ENCODE measurements around the gene EIF5AL1. TPM values are rescaled to one million over a fixed set of nuclear protein-coding genes. Genes with fewer than 3 reads are reported as not detected.

Gene EIF5AL1
- total and polyA plus RNA-seq, 2 experiments from 2014 or later, result 2.0 to 20.4 TPM

DNA sequence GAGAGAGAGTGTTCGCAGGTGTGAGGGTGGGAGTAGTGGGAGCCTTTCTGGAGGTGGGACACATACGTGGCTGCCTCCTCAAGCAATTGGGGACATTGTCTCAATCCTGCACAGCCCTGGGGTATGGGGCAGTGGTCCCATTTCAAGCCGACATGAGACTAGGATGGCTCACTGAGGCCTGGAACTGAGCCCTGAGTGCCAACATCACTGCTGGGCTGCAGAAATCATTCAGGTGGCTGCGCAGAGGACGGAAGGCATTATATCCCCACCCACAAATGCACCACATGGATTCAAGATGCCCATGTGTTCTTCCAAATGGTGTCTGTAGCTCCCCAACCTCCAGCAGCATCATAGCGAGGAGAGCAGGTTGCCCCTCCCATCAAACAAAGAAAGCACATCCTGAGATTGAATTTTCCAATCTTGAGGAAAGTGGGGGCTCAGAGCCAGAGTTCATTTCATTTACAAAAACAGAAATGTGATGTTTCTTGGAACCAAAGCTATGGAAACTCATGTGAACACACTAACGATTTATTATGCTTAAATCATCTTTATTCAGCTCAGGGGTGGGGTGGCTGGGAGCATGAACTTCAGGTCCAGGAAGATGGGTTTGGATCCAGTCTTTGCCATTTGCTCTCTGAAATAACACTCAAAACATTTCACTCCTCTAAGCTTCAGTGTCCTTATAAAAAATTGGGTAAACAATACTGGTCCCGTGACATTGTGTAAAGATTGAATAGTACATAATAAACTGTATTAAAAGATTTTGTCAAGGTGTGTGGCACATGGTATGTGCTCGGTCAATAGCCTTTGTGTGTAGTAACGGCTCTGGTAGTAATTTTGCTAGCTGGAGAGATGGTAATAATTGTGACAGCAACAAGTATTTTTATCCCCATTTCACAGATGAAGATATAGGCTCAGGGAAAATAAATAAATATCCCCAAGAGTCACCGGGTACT is 43.3 kb downstream of the EIF5AL1 start:
- H3K4me1 Mint-ChIP-seq, result no peaks in the 10 kb centered on the region
- H3K4me3 Mint-ChIP-seq, result no peak overlapping the region
- Histone ChIP-seq H2AFZ (no peak overlapping the region), H3K4me1 (ENCODE audit: insufficient read depth) (no peaks in the 10 kb centered on the region), H3K79me2 (replicated peaks; ENCODE audit: insufficient read depth) (no peaks in the 10 kb centered on the region), H3K4me3 (no peak overlapping the region), H3K27me3 (ENCODE audit: insufficient read depth) (no peaks in the 10 kb centered on the region), H3K36me3 (ENCODE audit: insufficient read depth) (no peaks in the 10 kb centered on the region), H3F3A (replicated peaks; ENCODE audit: low read depth) (no peaks in the 10 kb centered on the region), H3K4me2 (no peak overlapping the region), H3K27ac (ENCODE audit: low read depth) (no peak overlapping the region), H4K20me1 (replicated peaks; ENCODE audit: insufficient read depth) (no peaks in the 10 kb centered on the region), H3K9me2 (ENCODE audit: insufficient read depth) (no peaks in the 10 kb centered on the region)
- TF ChIP-seq CREB1 (CRISPR knock-in tag; IDR thresholded peaks at IDR 0.05; ENCODE audit: low read depth), result no peak
- TF ChIP-seq STAT1 (IDR thresholded peaks at IDR 0.05; ENCODE audit: unreplicated experiment), result no peak
- no peak for TF ChIP-seq JUNB (IDR thresholded peaks at IDR 0.05; ENCODE audit: unreplicated experiment)
- TF ChIP-seq, protein P1, sequence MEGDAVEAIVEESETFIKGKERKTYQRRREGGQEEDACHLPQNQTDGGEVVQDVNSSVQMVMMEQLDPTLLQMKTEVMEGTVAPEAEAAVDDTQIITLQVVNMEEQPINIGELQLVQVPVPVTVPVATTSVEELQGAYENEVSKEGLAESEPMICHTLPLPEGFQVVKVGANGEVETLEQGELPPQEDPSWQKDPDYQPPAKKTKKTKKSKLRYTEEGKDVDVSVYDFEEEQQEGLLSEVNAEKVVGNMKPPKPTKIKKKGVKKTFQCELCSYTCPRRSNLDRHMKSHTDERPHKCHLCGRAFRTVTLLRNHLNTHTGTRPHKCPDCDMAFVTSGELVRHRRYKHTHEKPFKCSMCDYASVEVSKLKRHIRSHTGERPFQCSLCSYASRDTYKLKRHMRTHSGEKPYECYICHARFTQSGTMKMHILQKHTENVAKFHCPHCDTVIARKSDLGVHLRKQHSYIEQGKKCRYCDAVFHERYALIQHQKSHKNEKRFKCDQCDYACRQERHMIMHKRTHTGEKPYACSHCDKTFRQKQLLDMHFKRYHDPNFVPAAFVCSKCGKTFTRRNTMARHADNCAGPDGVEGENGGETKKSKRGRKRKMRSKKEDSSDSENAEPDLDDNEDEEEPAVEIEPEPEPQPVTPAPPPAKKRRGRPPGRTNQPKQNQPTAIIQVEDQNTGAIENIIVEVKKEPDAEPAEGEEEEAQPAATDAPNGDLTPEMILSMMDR (conservative IDR thresholded peaks at IDR 0.05; ENCODE audit: low read depth in 2 of 2), result no peak
- no peak for TF ChIP-seq POLR2AphosphoS5 (IDR thresholded peaks at IDR 0.05; ENCODE audit: low read depth)
- TF ChIP-seq, protein P2, sequence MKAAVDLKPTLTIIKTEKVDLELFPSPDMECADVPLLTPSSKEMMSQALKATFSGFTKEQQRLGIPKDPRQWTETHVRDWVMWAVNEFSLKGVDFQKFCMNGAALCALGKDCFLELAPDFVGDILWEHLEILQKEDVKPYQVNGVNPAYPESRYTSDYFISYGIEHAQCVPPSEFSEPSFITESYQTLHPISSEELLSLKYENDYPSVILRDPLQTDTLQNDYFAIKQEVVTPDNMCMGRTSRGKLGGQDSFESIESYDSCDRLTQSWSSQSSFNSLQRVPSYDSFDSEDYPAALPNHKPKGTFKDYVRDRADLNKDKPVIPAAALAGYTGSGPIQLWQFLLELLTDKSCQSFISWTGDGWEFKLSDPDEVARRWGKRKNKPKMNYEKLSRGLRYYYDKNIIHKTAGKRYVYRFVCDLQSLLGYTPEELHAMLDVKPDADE (IDR thresholded peaks at IDR 0.05), result no peak
- TF ChIP-seq EZH2 (IDR thresholded peaks at IDR 0.05; ENCODE audit: low read depth, unreplicated experiment), result no peak
- TF ChIP-seq, protein P3, sequence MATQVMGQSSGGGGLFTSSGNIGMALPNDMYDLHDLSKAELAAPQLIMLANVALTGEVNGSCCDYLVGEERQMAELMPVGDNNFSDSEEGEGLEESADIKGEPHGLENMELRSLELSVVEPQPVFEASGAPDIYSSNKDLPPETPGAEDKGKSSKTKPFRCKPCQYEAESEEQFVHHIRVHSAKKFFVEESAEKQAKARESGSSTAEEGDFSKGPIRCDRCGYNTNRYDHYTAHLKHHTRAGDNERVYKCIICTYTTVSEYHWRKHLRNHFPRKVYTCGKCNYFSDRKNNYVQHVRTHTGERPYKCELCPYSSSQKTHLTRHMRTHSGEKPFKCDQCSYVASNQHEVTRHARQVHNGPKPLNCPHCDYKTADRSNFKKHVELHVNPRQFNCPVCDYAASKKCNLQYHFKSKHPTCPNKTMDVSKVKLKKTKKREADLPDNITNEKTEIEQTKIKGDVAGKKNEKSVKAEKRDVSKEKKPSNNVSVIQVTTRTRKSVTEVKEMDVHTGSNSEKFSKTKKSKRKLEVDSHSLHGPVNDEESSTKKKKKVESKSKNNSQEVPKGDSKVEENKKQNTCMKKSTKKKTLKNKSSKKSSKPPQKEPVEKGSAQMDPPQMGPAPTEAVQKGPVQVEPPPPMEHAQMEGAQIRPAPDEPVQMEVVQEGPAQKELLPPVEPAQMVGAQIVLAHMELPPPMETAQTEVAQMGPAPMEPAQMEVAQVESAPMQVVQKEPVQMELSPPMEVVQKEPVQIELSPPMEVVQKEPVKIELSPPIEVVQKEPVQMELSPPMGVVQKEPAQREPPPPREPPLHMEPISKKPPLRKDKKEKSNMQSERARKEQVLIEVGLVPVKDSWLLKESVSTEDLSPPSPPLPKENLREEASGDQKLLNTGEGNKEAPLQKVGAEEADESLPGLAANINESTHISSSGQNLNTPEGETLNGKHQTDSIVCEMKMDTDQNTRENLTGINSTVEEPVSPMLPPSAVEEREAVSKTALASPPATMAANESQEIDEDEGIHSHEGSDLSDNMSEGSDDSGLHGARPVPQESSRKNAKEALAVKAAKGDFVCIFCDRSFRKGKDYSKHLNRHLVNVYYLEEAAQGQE (IDR thresholded peaks at IDR 0.05; ENCODE audit: unreplicated experiment), result no peak
- TF ChIP-seq, protein P4, sequence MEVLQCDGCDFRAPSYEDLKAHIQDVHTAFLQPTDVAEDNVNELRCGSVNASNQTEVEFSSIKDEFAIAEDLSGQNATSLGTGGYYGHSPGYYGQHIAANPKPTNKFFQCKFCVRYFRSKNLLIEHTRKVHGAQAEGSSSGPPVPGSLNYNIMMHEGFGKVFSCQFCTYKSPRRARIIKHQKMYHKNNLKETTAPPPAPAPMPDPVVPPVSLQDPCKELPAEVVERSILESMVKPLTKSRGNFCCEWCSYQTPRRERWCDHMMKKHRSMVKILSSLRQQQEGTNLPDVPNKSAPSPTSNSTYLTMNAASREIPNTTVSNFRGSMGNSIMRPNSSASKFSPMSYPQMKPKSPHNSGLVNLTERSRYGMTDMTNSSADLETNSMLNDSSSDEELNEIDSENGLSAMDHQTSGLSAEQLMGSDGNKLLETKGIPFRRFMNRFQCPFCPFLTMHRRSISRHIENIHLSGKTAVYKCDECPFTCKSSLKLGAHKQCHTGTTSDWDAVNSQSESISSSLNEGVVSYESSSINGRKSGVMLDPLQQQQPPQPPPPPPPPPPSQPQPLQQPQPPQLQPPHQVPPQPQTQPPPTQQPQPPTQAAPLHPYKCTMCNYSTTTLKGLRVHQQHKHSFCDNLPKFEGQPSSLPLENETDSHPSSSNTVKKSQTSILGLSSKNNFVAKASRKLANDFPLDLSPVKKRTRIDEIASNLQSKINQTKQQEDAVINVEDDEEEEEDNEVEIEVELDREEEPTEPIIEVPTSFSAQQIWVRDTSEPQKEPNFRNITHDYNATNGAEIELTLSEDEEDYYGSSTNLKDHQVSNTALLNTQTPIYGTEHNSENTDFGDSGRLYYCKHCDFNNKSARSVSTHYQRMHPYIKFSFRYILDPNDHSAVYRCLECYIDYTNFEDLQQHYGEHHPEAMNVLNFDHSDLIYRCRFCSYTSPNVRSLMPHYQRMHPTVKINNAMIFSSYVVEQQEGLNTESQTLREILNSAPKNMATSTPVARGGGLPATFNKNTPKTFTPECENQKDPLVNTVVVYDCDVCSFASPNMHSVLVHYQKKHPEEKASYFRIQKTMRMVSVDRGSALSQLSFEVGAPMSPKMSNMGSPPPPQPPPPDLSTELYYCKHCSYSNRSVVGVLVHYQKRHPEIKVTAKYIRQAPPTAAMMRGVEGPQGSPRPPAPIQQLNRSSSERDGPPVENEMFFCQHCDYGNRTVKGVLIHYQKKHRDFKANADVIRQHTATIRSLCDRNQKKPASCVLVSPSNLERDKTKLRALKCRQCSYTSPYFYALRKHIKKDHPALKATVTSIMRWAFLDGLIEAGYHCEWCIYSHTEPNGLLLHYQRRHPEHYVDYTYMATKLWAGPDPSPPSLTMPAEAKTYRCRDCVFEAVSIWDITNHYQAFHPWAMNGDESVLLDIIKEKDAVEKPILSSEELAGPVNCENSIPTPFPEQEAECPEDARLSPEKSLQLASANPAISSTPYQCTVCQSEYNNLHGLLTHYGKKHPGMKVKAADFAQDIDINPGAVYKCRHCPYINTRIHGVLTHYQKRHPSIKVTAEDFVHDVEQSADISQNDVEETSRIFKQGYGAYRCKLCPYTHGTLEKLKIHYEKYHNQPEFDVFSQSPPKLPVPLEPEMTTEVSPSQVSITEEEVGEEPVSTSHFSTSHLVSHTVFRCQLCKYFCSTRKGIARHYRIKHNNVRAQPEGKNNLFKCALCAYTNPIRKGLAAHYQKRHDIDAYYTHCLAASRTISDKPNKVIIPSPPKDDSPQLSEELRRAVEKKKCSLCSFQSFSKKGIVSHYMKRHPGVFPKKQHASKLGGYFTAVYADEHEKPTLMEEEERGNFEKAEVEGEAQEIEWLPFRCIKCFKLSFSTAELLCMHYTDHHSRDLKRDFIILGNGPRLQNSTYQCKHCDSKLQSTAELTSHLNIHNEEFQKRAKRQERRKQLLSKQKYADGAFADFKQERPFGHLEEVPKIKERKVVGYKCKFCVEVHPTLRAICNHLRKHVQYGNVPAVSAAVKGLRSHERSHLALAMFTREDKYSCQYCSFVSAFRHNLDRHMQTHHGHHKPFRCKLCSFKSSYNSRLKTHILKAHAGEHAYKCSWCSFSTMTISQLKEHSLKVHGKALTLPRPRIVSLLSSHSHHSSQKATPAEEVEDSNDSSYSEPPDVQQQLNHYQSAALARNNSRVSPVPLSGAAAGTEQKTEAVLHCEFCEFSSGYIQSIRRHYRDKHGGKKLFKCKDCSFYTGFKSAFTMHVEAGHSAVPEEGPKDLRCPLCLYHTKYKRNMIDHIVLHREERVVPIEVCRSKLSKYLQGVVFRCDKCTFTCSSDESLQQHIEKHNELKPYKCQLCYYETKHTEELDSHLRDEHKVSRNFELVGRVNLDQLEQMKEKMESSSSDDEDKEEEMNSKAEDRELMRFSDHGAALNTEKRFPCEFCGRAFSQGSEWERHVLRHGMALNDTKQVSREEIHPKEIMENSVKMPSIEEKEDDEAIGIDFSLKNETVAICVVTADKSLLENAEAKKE (CRISPR knock-in tag; IDR thresholded peaks at IDR 0.05), result no peak
- no peak for TF ChIP-seq ZNF114 (CRISPR knock-in tag; IDR thresholded peaks at IDR 0.05)
- no peak for TF ChIP-seq NANOG (IDR thresholded peaks at IDR 0.05; ENCODE audit: borderline replicate concordance)
- no peak for TF ChIP-seq ZNF331 (CRISPR knock-in tag; IDR thresholded peaks at IDR 0.05; ENCODE audit: low read depth)
- no peak for TF ChIP-seq EZH2phosphoT487 (IDR thresholded peaks at IDR 0.05; ENCODE audit: unreplicated experiment)
- DNase-seq (ENCODE audit: low spot score), result no peak
- no peak overlapping the region for H3K27ac Mint-ChIP-seq
- H3K36me3 Mint-ChIP-seq (ENCODE audit: low read depth), result no peaks in the 10 kb centered on the region
- no peaks in the 10 kb centered on the region for H3K9me3 Mint-ChIP-seq
- ATAC-seq, result no peak
- no peaks in the 10 kb centered on the region for H3K27me3 Mint-ChIP-seq (ENCODE audit: insufficient read depth, low read depth, poor library complexity)
